ENCODE results near the gene SUCLG1.

DNA sequence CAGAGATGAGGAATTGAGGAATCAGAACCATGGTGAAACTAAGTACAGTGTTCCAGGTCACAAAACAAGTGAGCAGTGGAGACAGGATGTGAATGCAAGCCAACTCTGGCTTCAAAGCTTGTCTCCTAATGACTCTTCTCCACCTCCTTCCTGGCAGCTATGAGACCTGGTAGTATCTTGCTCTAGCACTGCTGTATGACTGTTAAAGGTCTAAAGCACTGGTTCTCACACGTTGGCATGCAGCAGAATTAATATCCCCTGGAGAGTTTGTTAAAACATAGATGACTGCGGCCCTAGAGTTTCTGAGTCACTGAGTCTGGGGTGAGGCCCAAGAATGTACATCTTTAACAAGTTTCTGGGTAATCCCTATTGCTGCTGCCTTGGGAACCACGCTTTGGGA lies 63.3 kb downstream of the SUCLG1 start:
- TF ChIP-seq, protein P1, sequence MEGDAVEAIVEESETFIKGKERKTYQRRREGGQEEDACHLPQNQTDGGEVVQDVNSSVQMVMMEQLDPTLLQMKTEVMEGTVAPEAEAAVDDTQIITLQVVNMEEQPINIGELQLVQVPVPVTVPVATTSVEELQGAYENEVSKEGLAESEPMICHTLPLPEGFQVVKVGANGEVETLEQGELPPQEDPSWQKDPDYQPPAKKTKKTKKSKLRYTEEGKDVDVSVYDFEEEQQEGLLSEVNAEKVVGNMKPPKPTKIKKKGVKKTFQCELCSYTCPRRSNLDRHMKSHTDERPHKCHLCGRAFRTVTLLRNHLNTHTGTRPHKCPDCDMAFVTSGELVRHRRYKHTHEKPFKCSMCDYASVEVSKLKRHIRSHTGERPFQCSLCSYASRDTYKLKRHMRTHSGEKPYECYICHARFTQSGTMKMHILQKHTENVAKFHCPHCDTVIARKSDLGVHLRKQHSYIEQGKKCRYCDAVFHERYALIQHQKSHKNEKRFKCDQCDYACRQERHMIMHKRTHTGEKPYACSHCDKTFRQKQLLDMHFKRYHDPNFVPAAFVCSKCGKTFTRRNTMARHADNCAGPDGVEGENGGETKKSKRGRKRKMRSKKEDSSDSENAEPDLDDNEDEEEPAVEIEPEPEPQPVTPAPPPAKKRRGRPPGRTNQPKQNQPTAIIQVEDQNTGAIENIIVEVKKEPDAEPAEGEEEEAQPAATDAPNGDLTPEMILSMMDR (IDR thresholded peaks at IDR 0.05; ENCODE audit: insufficient read depth, low read depth, low read length), result no peak
- TF ChIP-seq EZH2 (IDR thresholded peaks at IDR 0.05; ENCODE audit: insufficient read depth, low read length), result no peak

Measured in astrocyte (in vitro differentiated cells and primary cell).